Coronary artery (tissue), 2 donors: ENCODE results near the gene TSHZ1.

ENCODE experiments used
- DNase-seq: peaks from one replicate; pipeline ENCODE4 v3.0.0-alpha.2; 2017; ENCODE audit warnings: low spot score
- H3K27ac ChIP-seq, 2 donors: fragments of 200-600 bp; sonication (generic); one replicate each; pipeline ENCODE4 v1.5.1; 2016 to 2019
- H3K4me3 ChIP-seq: fragments of 200-600 bp; sonication (generic); 2 replicates; pipeline ENCODE4 v1.5.1; 2016; ENCODE audit warnings: mild to moderate bottlenecking, moderate library complexity
- CTCF ChIP-seq: fragments of 200-600 bp; sonication (generic); IDR thresholded peaks from one replicate; pipeline ENCODE4 v1.5.1; 2019; ENCODE audit warnings: antibody characterized with exemption

Gene TSHZ1

GRCh38 chr18:75241705-75242104, 31.1 kb downstream of the TSHZ1 start:
- Histone ChIP-seq H3K27ac (no peak overlapping the region), H3K4me3 (no peak overlapping the region)
- TF ChIP-seq CTCF: no peak
- no peak for DNase-seq

GRCh38 chr18:75244351-75245313, 34.0 kb downstream of the TSHZ1 start:
- Histone ChIP-seq H3K4me3 (no peak overlapping the region), H3K27ac (no peak overlapping the region)
- TF ChIP-seq CTCF: no peak
- DNase-seq: no peak

GRCh38 chr18:75246721-75247610, 36.4 kb downstream of the TSHZ1 start:
- peak overlapping the region; percentile 62 to 78 for H3K27ac ChIP-seq
- TF ChIP-seq CTCF: no peak
- DNase-seq: no peak
- peak overlapping the region; percentile 55 for H3K4me3 ChIP-seq

DNA sequence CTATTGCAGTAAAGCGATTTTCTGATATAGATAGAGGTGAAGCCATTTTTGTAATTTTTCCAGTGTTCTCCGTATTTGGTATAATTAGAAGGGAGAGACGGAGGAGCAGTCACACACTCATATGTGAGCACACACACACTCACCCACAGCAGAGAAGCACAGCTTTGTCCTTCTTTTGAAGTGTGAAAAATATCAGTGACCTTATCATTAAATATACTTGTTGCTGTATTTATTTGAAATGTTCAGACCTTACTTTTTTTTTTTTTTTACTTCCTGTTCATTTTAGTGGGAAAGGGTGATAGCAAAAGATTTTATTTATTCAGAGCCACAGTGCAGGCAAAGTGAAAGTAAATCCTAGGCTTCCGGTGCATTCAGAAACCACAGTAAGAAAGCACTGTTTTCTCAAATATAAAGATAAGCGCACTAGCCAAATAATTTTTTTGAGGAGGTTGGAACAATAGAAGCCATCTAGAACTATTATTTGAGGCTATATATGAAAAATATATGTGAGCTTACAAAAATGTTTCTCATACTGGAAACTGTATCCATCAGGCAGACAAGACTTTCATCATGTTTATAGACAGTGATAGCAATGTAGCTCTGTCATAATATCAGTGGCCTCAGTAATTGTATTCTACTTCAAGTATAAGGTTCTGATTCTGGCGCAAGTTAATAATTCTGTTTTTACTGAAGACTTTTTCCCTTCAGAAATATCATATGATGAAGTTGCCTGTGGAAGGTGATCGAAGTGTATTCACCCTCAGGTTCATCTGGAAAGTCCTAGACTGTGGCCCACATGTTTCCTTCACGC, 37.2 kb downstream of the TSHZ1 start:
- H3K27ac ChIP-seq: peak overlapping the region; percentile 62 to 78
- TF ChIP-seq CTCF: no peak
- peak overlapping the region; percentile 55 for H3K4me3 ChIP-seq
- no peak for DNase-seq

DNA sequence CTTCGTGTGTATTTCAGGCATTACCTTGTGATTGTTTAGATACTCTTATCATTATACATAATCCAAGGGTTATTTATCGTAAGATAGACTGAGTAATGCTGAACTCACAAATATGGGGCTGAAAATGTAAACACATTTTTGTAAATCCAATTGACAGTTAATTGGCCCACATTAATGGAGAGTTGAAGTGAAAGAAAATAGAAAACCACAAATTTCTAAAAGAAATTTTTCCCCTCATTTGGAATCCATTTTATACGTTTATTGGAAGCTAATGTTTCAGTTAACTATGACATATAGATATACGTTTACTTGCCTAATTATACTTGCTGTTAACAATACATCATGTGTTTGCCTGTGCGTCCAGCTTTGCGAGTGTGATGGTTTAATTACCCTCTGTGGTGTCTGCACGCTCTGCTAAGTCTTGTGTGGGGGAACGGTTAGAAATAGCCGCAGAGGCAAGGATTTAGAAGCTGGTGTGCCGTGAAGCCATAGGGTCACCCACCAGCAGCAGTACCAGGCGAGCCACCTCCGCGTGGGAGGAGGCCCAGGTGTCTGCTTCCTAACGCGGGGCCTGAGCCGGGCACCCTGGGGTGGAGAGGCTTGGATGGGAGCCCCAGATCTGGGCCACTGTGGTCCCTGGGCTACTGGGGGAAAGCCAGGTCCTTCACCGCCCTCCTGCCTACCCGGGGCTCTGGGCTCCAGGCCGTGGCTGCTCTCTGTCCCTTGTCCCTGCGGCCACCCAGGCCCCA, 38.0 kb downstream of the TSHZ1 start:
- TF ChIP-seq CTCF: no peak
- peak overlapping the region; percentile 62 to 68 for H3K27ac ChIP-seq
- no peak for DNase-seq
- H3K4me3 ChIP-seq: peak overlapping the region; percentile 55

DNA sequence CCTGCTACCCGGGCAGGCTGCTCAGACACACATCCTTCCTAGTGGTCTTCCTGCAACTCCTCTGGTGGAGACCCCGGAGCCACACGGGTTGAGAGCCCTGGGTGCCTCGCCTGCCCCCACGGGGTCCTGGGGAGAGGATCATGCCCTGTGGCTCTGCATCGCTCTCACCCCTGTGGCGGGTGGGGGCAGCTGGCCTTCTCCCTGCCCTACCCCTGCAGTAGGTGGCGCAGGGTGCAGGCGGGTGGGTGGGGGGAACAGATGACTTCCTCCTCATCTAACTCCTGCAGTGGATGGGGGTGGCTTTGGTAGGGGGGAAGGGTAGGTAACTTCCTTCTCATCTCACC, 38.5 kb downstream of the TSHZ1 start:
- Histone ChIP-seq H3K4me3 (no peak overlapping the region), H3K27ac (peak overlapping the region; percentile 54 to 62)
- no peak for DNase-seq
- no peak for TF ChIP-seq CTCF
